Transverse colon (tissue), 4 donors: Measurements from ENCODE around the gene TBCEL. TPM values are rescaled to one million over a fixed set of nuclear protein-coding genes. Genes with fewer than 3 reads are reported as not detected.

ENCODE experiments used
- DNase-seq: peaks from one replicate; pipeline ENCODE4 v3.0.0-alpha.2; 2019
- H3K27ac ChIP-seq, 4 donors: fragments of 200-600 bp; sonication (generic); 2 replicates each; pipeline ENCODE4 v1.5.1; 2016 to 2018; ENCODE audit warnings: inconsistent platforms in 4 of 4
- H3K27me3 ChIP-seq: fragments of 200-600 bp; sonication (generic); 2 replicates; pipeline ENCODE4 v1.5.1; 2017; ENCODE audit warnings: inconsistent platforms
- H3K36me3 ChIP-seq, 4 donors: fragments of 200-600 bp; sonication (generic); 2 replicates each; pipeline ENCODE4 v1.5.1; 2017 to 2019; ENCODE audit warnings: inconsistent platforms in 4 of 4
- H3K4me1 ChIP-seq, 4 donors: fragments of 200-600 bp; sonication (generic); 2 replicates each; pipeline ENCODE4 v1.5.1; 2017 to 2020; ENCODE audit warnings: inconsistent platforms in 4 of 4
- H3K4me3 ChIP-seq, 4 donors: fragments of 200-600 bp; sonication (generic); 1 replicate in 1 of 4; 2 replicates in 3 of 4; pipeline versions ENCODE4 v1.5.1 to v1.6.1; 2017 to 2019; ENCODE audit warnings: inconsistent platforms in 4 of 4
- H3K9me3 ChIP-seq, 2 donors: fragments of 200-600 bp; sonication (generic); 2 replicates each; pipeline ENCODE4 v1.5.1; 2017 to 2019; ENCODE audit warnings: inconsistent platforms in 2 of 2
- CTCF ChIP-seq, 5 experiments: fragments of 200-600 bp in 3 of 5; fragments of 450-650 bp in 2 of 5; sonication (generic) in 3 of 5; IDR thresholded peaks; 1 replicate in 2 of 5; 2 replicates in 3 of 5; pipeline ENCODE4 v1.5.1; 2016 to 2017; ENCODE audit warnings: antibody characterized with exemption in 5 of 5, inconsistent platforms in 3 of 5, mild to moderate bottlenecking in 2 of 5, moderate library complexity in 1 of 5
- EP300 ChIP-seq: sonication (generic); formaldehyde crosslinking; IDR thresholded peaks from one replicate; pipeline ENCODE4 v1.6.1; 2017; ENCODE audit warnings: antibody characterized with exemption, low read depth
- POLR2A ChIP-seq: fragments of 450-650 bp; IDR thresholded peaks from one replicate; pipeline ENCODE4 v1.6.1; 2016; ENCODE audit warnings: antibody characterized with exemption, mild to moderate bottlenecking, moderate library complexity
- POLR2AphosphoS5 ChIP-seq, 3 donors: sonication (generic); formaldehyde crosslinking; IDR thresholded peaks; one replicate each; pipeline ENCODE4 v1.6.1; 2016; ENCODE audit warnings: antibody characterized with exemption in 3 of 3
- WGBS, 2 donors: methylation state at CpG; one replicate each; pipeline ENCODE4 v1.1.5; 2018; ENCODE audit warnings: low coverage in 1 of 2; 5-methylcytosine and 5-hydroxymethylcytosine counted together
- in situ Hi-C, 4 donors: fragments of 200-750 bp; cut with MboI; loops; one replicate each; pipeline versions ENCODE4 v1.15.0 to v1.15.1; 2017; ENCODE audit warnings: low sequenced_read_pairs in 3 of 4, low pct_ligation_motif_present in 1 of 4, low pct_unique_long_range_greater_than_20kb in 1 of 4
- intact Hi-C: fragments of 100-400 bp; cut with DNase I; formaldehyde crosslinking; loops from one replicate; pipeline ENCODE4 v1.15.1; 2023; ENCODE audit warnings: low total_unique reads
- total RNA-seq, 4 donors: library from RNA; depleted of rRNA; stranded (reverse); fragments of >200 nt; gene quantifications; one replicate each; pipeline ENCODE4 v1.1.0, GENCODE V29; 2016

The TBCEL gene
- total RNA-seq, 4 donors from 2014 or later = 7.2 to 16.5 (median 10.5) TPM

- no peak for DNase-seq
- no peak for TF ChIP-seq EP300
- TF ChIP-seq POLR2A = no peak
- Histone ChIP-seq H3K27ac (no peak overlapping the region), H3K9me3 (no peaks in the 10 kb centered on the region), H3K36me3 (no peaks in the 10 kb centered on the region), H3K27me3 (no peaks in the 10 kb centered on the region), H3K4me3 (no peak overlapping the region), H3K4me1 (peaks cover 0 to 13% (median 0%) of the 10 kb centered on the region in 4 donors)
- intact Hi-C loops = no loop called here
- in situ Hi-C loops = loop anchor here in 2 of 4 donors (25.0 kb wide), 2 partner anchors 170 to 595 kb away; partner anchors contain the start of gene GRIK4 (in 1 of the 2)
- 75 to 100% methylated on average over 1 to 5 of the region's 5 CpGs for WGBS, 2 donors
Measured at GRCh38 chr11:121106812-121107211, 82.9 kb downstream of the TBCEL start.

- H3K9me3 ChIP-seq = no peaks in the 10 kb centered on the region
- no peak overlapping the region for H3K4me3 ChIP-seq
- intact Hi-C loops (no loop called here), in situ Hi-C loops (loop anchor here in 2 of 4 donors (25.0 kb wide), 2 partner anchors 171 to 596 kb away; partner anchors contain the start of gene GRIK4 (in 1 of the 2))
- no peaks in the 10 kb centered on the region for H3K27me3 ChIP-seq
- no peak for TF ChIP-seq EP300
- no peak for TF ChIP-seq CTCF (IDR thresholded peaks at IDR 0.05)
- no peak for TF ChIP-seq POLR2AphosphoS5 (IDR thresholded peaks at IDR 0.05)
- TF ChIP-seq POLR2A = no peak
- peaks cover 0 to 13% (median 0%) of the 10 kb centered on the region in 4 donors for H3K4me1 ChIP-seq
- no peak for DNase-seq
- WGBS, 2 donors = 64 to 88% methylated on average over 1 of the region's 1 CpG
- H3K36me3 ChIP-seq = no peaks in the 10 kb centered on the region
- no peak overlapping the region for H3K27ac ChIP-seq
Measured at GRCh38 chr11:121108413-121108812, 84.5 kb downstream of the TBCEL start.

GRCh38 chr11:121109471-121109870 lies 85.6 kb downstream of the TBCEL start:
- in situ Hi-C loops = loop anchor here in 2 of 4 donors (25.0 kb wide), 2 partner anchors 172 to 597 kb away; partner anchors contain the start of gene GRIK4 (in 1 of the 2)
- WGBS, 2 donors = 85 to 94% methylated on average over 2 of the region's 2 CpGs

GRCh38 chr11:121109916-121110586 lies 86.1 kb downstream of the TBCEL start:
- H3K9me3 ChIP-seq = no peaks in the 10 kb centered on the region
- no peaks in the 10 kb centered on the region for H3K27me3 ChIP-seq
- H3K4me3 ChIP-seq = no peak overlapping the region
- 57 to 66% methylated on average over 7 of the region's 7 CpGs for WGBS, 2 donors
- no peak for TF ChIP-seq EP300
- no peak for TF ChIP-seq POLR2A
- no peak for TF ChIP-seq POLR2AphosphoS5 (IDR thresholded peaks at IDR 0.05)
- TF ChIP-seq CTCF (IDR thresholded peaks at IDR 0.05) = no peak
- DNase-seq = no peak
- H3K36me3 ChIP-seq = no peaks in the 10 kb centered on the region
- intact Hi-C loops = no loop called here
- H3K4me1 ChIP-seq = peaks cover 0 to 7% (median 0%) of the 10 kb centered on the region in 4 donors
- H3K27ac ChIP-seq = no peak overlapping the region
- in situ Hi-C loops = loop anchor here in 2 of 4 donors (25.0 kb wide), 2 partner anchors 173 to 598 kb away; partner anchors contain the start of gene GRIK4 (in 1 of the 2)

More at GRCh38 chr11:121109471-121109870, 85.6 kb downstream of the TBCEL start:
- H3K9me3 ChIP-seq = no peaks in the 10 kb centered on the region
- no peaks in the 10 kb centered on the region for H3K27me3 ChIP-seq
- DNase-seq = no peak
- H3K4me3 ChIP-seq = no peak overlapping the region
- TF ChIP-seq POLR2A (no peak), EP300 (no peak), POLR2AphosphoS5 (IDR thresholded peaks at IDR 0.05) (no peak), CTCF (IDR thresholded peaks at IDR 0.05) (no peak)
- no peaks in the 10 kb centered on the region for H3K36me3 ChIP-seq
- intact Hi-C loops = no loop called here
- H3K27ac ChIP-seq = no peak overlapping the region
- peaks cover 0 to 13% (median 0%) of the 10 kb centered on the region in 4 donors for H3K4me1 ChIP-seq
